ENCODE measurements around the gene CALM3.

The CALM3 gene

DNA sequence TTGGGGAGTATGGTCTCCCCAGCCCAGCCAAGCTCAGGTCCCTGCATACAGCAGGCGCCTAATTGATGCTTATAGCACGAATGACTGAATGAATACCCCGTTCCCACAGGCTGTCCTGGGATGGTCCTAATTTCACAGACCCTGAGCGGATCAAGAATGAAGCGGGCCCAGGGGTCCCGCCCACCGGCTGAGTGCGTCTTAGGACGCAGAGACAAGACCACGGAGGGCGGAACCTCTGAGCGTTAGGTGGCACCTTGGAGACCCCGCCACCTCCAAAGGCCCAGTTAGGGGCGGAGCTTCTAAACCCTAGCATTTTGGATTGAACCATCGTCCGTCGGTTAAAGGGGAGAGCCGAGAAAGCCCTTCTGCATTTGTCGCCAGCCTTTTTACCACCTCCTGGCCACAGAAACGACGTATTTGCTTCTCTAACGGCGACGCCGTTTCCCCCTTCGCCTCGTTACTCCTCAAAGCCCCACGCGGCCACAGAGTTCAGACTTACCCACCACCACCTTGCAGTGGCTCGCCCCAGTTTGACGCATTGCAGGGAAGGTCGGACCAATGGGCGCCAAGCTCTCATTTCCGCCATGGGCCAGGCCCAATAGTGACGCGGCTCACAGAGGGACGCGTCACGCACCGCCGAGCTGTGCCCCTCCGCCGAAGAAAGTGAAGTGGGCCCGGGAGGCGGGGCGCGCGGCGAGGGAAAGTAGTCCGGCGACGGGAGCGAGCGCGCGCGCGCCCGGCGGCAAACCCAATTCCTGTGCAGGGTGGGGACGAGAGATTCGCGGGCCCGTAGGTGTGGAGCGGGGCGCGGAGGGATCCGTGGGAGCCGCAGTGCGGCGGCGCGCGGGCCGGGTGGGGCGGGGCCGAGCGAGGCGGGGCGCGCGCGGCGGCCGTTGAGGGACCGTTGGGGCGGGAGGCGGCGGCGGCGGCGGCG, 479 bp upstream of the CALM3 start:
- DNase-seq, result peak; percentile 94 to 99 (median 98)

DNA sequence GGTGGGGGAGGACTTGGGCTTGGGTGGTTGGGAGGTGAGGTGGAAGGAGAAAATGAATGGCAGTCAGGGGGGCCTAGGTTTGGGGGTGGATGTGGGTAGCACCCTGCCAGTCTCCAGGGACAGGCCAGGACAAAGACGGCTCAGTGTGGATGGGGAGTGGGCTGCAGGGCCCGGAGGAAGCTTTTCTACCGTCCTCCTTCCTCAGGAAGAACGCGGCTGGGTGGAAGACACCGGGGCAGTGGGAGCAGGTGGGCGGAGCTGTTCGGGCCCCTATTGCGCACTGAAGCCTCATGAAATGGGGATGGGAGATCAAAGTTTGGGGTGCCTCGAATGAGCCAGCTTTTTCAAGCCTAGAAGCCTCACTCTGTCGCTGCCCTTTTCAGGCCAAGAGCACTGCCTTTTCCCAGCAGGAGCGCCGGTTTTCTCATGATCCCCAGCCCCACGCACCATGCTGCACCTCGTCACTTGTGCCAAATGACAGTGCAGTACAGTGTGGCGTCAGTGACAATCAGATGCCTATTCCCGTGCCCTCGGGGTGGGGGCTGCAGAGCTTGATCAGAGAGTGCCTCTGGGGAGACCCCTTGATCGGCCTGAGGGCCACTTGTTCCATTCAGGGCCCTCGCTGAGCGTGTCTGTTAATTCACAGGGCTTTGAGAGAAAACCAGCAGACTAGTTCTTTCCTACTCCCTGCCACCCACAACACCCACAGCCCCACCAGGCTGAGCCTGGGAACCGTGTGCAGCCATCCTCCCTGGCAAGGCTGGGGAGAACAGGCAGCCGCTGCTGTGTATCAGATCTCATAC, 1.5 kb downstream of the CALM3 start:
- DNase-seq, result peak in 1 of 6 experiments; percentile 17

- no peak for DNase-seq
Observed at GRCh38 chr19:46603195-46603637, 2.1 kb downstream of the CALM3 start.

- no peak for DNase-seq
Observed at GRCh38 chr19:46603752-46604231, 2.7 kb downstream of the CALM3 start.

DNA sequence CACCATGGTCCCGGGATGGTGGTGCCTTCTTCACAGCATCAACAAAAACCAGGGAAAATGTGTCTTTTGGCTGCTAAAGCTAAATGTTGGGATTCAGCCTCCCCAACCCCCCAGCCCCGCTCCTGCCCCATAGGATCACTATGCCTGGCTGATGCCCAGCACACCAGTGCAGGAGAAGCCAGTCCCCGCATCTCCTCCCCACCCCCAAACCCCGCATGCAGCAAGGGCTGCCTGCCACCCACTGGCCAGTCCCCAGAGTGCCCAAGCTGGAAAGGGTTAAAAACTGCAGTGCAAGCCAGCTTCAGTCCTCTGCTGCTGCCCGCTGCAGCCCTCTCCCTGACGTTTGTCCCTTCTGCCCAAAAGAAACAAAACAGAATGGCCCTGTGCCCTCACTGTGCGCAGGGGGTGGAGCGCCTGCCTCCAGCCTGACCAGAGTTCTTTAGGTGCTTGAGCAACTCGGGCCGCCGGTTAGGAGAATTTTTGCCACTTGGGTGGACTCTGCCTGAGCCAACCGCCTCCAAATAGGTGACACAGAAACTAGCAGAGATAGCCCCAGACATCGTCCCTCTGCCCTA, 3.7 kb downstream of the CALM3 start:
- no peak for DNase-seq

DNA sequence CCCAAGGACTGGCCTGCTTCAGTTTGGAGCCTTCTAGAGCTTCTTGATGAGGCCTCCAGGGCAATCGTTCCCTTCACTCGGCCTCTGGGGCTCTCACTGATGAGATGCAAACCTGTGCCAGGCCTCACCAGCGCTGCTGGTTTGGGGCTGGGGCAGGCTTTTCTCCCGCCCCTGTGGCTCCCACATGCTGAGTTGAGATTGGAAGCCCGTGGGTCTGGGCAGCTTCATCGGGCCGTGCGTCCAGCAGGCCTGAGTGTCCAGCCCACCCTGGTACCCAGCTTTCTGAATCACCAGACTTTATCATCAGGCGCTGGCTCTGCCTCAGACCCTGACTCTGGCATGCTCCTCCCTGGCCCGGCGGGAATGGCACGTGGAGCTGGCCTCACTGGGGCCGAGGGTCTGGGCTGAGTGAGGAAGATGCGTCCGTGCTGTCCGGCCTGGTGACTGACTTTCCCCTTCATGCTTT, 4.3 kb downstream of the CALM3 start:
- DNase-seq, result no peak

GRCh38 chr19:46606019-46606418, 4.9 kb downstream of the CALM3 start:
- no peak for DNase-seq

DNA sequence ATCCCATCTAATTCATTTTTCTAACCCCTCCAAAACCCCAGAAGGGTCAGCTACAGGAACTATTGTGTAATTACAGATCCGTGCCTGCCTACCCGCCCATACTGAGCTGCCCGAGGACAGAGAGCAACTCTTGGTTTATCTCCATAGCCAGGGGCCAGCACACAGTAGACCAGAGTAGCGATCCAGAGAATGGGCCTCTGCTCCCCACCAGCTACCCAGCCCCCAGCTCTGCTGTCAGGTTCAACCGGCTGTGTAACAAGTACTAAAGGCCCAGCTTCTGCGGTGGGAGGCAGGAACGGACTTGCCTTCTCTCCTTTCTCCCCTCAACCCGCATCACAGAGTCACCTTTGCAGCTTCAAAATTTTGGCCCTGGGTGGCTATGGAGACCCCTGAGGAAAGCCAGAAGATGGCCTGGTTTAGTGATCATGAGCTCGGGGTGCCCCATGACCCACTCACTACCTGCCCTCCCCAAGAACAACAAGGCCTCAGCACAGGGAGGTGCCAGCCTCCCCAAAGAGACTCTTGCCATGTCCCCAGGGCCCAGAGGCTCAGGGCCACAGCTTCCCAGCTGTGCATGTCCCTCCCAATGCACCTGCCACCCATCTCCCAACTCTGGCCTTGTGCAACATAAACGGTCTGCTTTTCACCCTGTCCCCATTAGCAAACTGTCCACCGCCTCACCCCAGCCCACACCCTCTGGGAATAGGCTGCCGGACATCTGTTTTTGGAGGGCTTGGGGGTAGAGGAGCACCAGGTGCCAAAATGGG, 5.7 kb downstream of the CALM3 start:
- DNase-seq, result no peak

DNA sequence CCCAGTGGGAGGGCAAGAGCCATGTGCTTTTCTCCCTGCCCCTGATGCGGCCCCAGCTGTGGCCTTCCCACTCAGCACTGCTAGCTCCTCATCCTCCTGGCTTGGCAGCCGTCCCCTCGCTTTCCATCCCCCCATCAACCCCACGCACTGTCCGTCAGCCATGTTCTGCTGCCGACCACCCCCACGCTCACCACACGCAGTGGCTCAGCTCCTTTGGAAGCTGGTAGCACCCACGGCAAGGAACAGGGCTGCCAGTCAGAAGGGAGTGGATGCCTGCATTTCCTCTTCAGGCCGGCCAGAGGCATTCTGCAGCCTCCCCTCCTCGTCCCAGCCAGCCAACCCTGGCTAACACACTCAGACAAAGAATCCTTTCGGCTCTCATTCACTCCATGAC, 6.3 kb downstream of the CALM3 start:
- DNase-seq, result no peak

GRCh38 chr19:46608178-46608577, 7.0 kb downstream of the CALM3 start:
- DNase-seq, result no peak

DNA sequence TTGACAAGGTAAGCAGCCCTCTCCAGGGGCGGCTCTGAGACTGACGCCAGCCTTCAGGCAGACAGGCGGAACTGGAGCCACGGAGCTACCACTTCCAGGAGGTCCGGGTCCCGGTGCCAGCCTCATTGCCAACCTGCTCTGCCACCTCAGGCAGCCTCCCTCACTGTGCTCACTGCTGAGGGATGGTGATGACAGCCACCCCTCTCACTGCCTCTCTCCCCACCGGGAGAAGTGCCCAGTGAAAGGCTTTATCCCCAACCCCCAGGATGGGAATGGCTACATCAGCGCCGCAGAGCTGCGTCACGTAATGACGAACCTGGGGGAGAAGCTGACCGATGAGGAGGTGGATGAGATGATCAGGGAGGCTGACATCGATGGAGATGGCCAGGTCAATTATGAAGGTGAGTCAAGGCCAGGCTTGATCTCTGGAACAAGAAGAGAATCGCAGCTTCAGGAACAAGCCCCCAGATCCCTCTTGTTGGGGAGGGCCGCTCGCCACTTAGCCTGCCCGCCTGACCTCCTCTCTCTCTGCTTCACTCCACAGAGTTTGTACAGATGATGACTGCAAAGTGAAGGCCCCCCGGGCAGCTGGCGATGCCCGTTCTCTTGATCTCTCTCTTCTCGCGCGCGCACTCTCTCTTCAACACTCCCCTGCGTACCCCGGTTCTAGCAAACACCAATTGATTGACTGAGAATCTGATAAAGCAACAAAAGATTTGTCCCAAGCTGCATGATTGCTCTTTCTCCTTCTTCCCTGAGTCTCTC, 7.6 kb downstream of the CALM3 start:
- no peak for DNase-seq

DNA sequence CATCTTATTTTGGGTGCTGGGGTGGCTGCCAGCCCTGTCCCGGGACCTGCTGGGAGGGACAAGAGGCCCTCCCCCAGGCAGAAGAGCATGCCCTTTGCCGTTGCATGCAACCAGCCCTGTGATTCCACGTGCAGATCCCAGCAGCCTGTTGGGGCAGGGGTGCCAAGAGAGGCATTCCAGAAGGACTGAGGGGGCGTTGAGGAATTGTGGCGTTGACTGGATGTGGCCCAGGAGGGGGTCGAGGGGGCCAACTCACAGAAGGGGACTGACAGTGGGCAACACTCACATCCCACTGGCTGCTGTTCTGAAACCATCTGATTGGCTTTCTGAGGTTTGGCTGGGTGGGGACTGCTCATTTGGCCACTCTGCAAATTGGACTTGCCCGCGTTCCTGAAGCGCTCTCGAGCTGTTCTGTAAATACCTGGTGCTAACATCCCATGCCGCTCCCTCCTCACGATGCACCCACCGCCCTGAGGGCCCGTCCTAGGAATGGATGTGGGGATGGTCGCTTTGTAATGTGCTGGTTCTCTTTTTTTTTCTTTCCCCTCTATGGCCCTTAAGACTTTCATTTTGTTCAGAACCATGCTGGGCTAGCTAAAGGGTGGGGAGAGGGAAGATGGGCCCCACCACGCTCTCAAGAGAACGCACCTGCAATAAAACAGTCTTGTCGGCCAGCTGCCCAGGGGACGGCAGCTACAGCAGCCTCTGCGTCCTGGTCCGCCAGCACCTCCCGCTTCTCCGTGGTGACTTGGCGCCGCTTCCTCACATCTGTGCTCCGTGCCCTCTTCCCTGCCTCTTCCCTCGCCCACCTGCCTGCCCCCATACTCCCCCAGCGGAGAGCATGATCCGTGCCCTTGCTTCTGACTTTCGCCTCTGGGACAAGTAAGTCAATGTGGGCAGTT, 8.6 kb downstream of the CALM3 start:
- no peak for DNase-seq

DNA sequence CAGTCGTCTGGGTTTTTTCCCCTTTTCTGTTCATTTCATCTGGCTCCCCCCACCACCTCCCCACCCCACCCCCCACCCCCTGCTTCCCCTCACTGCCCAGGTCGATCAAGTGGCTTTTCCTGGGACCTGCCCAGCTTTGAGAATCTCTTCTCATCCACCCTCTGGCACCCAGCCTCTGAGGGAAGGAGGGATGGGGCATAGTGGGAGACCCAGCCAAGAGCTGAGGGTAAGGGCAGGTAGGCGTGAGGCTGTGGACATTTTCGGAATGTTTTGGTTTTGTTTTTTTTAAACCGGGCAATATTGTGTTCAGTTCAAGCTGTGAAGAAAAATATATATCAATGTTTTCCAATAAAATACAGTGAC, 9.3 kb downstream of the CALM3 start:
- DNase-seq, result no peak

DNA sequence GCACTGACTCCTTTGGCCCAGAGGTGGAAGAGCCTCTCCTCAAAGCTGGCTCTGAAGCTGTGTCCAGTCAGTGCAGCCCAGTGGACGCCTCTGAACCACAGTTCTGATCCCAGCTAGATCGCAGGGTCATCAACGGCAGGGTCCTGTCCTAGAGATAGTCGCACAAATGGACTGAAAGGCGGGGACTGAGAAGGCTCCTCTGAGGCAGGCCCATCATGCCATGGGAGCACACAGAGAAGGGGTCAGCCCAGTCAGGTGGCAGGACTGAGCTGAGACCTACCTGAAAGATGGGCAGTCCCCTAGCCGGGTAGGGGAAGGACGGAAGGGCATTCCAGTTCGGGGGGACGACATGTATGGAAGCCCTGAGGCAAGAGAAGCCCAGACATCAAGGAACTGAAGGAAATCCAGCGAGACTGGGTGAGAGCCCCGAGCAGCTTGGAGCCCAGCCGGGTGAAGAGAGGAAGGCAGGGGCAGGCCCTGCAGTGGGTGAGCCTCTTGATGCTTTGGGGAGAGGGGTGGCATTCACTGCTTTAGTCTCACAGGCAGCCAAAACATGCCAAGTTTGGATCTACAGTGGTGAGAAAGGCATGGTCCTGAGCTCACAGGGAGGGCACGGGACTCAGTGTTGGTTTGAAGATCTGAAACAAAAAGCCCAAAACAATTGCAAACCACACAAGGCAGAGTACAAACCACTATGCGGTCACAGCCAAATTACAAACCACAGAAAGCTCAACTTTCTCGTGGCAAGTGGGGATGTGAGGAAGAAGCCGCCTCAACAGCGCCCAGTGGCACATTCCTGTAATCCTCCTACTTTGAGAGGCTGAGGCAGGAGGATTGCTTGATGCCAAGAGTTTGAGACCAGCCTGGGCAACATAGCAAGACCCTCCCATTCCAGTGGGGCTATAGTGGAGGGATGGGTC, 10.0 kb downstream of the CALM3 start:
- peak in 5 of 6 experiments; percentile 18 to 48 (median 30) for DNase-seq

GRCh38 chr19:46611776-46612175, 10.6 kb downstream of the CALM3 start:
- DNase-seq, result peak in 1 of 6 experiments; percentile 55

- no peak for DNase-seq
Observed at GRCh38 chr19:46613525-46613924, 12.4 kb downstream of the CALM3 start.

- peak; percentile 55 to 80 (median 74) for DNase-seq
Observed at GRCh38 chr19:46614114-46614722, 13.1 kb downstream of the CALM3 start.

DNA sequence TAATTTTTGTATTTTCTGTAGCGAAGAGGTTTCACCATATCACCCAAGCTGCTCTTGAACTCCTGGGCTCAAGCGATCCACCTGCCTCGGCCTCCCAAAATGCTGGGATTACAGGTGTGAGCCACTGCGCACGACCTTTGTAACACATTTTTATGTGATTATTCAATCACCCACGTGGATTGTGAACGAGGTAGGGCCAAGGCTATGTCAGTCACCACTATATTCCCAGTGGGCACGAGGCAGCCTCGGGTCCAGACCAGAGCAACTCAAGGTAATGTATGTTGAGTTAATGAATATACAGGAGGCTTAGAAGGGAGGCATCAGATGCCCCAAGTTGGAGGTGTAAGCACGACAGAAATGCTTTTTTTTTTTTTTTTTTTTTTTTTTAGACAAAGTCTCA, 14.8 kb downstream of the CALM3 start:
- DNase-seq, result no peak
